IMR-90 (cell line): ENCODE measurements around the gene SLC23A2. TPM values are rescaled to one million over a fixed set of nuclear protein-coding genes. Genes with fewer than 3 reads are reported as not detected.

Experiments used
- ATAC-seq: fragments of 200-7000 bp; cut with Tn5 transposase; 2 replicates; pipeline ENCODE4 v1.9.1; 2020; ENCODE audit warnings: low read depth, mild to moderate bottlenecking, moderate library complexity
- BruUV-seq: library from RNA; stranded (reverse); fragments of 400-500 nt; replicated peaks from 2 replicates; lab custom pipeline; 2021; lab: Mats Ljungman, UMichigan
- CTCF ChIA-PET: fragments of 300-600 bp; formaldehyde crosslinking; extraction: SDS; loops from one replicate; lab custom pipeline; 2021; ENCODE audit warnings: antibody characterized with exemption; lab: Yijun Ruan, JAX
- POLR2A ChIA-PET: fragments of 300-600 bp; sonication (Branson Sonifier 250); formaldehyde crosslinking; loops from one replicate; lab custom pipeline; 2022; ENCODE audit warnings: antibody characterized with exemption; ENCODE audit not compliant: unreplicated experiment; lab: Charles Lee
- DNase-seq: peaks from one replicate; pipeline ENCODE4 v3.0.0; 2013
- H2AFZ ChIP-seq: replicated peaks from 2 replicates; pipeline ENCODE3; 2013; ENCODE audit warnings: low read length, mild to moderate bottlenecking; ENCODE audit not compliant: poor library complexity
- H2AK5ac ChIP-seq: 2 replicates; pipeline ENCODE4 v1.6.1; 2013; ENCODE audit warnings: low read depth, low read length, inconsistent platforms
- H2AK9ac ChIP-seq: replicated peaks from 2 replicates; pipeline ENCODE3; 2013; ENCODE audit warnings: mild to moderate bottlenecking, low read depth, low read length, moderate library complexity; ENCODE audit not compliant: poor library complexity
- H2BK120ac ChIP-seq: 2 replicates; pipeline ENCODE4 v1.6.1; 2013; ENCODE audit warnings: low read depth, low read length, inconsistent platforms
- H2BK15ac ChIP-seq: 3 replicates; pipeline ENCODE4 v1.6.1; 2013; ENCODE audit warnings: low read depth, low read length, inconsistent platforms
- H2BK20ac ChIP-seq: 2 replicates; pipeline ENCODE4 v1.6.1; 2013; ENCODE audit warnings: low read depth, mild to moderate bottlenecking, inconsistent platforms, low read length, moderate library complexity
- H2BK5ac ChIP-seq: 2 replicates; pipeline ENCODE4 v1.6.1; 2013; ENCODE audit warnings: mild to moderate bottlenecking, low read depth, low read length, inconsistent platforms; ENCODE audit not compliant: poor library complexity, severe bottlenecking
- H3K14ac ChIP-seq: replicated peaks from 2 replicates; pipeline ENCODE4 v1.6.1; 2013; ENCODE audit warnings: low read depth, low read length, inconsistent platforms
- H3K18ac ChIP-seq: 2 replicates; pipeline ENCODE4 v1.6.1; 2013; ENCODE audit warnings: low read depth, low read length, control low read depth
- H3K23ac ChIP-seq: 2 replicates; pipeline ENCODE4 v1.6.1; 2013; ENCODE audit warnings: low read depth, low read length, inconsistent platforms
- H3K27ac ChIP-seq: 2 replicates; pipeline ENCODE4 v1.5.1; 2013; ENCODE audit warnings: mild to moderate bottlenecking, control low read depth, low read length; ENCODE audit not compliant: insufficient read depth
- H3K27me3 ChIP-seq: 2 replicates; pipeline ENCODE4 v1.6.1; 2013; ENCODE audit warnings: low read length; ENCODE audit not compliant: control insufficient read depth, insufficient read depth
- H3K36me3 ChIP-seq: 2 replicates; pipeline ENCODE4 v1.6.1; 2013; ENCODE audit warnings: low read length, mixed read lengths; ENCODE audit not compliant: control insufficient read depth, insufficient read depth
- H3K4ac ChIP-seq: 2 replicates; pipeline ENCODE4 v1.6.1; 2013; ENCODE audit warnings: low read depth, low read length, inconsistent platforms
- H3K4me1 ChIP-seq: 2 replicates; pipeline ENCODE4 v1.6.1; 2013; ENCODE audit warnings: low read length, mixed read lengths; ENCODE audit not compliant: control insufficient read depth, insufficient read depth
- H3K4me2 ChIP-seq: 2 replicates; pipeline ENCODE4 v1.6.1; 2013; ENCODE audit warnings: low read depth, mild to moderate bottlenecking, control low read depth, low read length, moderate library complexity
- H3K4me3 ChIP-seq: 2 replicates; pipeline ENCODE4 v1.5.1; 2013; ENCODE audit warnings: low read depth, mild to moderate bottlenecking, control low read depth, low read length, moderate library complexity; ENCODE audit not compliant: insufficient read depth
- H3K56ac ChIP-seq: 2 replicates; pipeline ENCODE4 v1.6.1; 2013; ENCODE audit warnings: low read length, inconsistent platforms; ENCODE audit not compliant: insufficient read depth; ENCODE audit errors: extremely low read depth
- H3K79me1 ChIP-seq, 2 experiments: 2 replicates each; pipeline ENCODE4 v1.6.1; 2013; ENCODE audit warnings: low read length in 2 of 2, inconsistent platforms in 1 of 2, low read depth in 1 of 2
- H3K9ac ChIP-seq: 2 replicates; pipeline ENCODE4 v1.6.1; 2013; ENCODE audit warnings: low read depth, low read length, control low read depth
- H3K9me1 ChIP-seq: 2 replicates; pipeline ENCODE4 v1.6.1; 2013; ENCODE audit warnings: low read length, inconsistent platforms; ENCODE audit not compliant: insufficient read depth
- H3K9me3 ChIP-seq: 2 replicates; pipeline ENCODE4 v1.6.1; 2013; ENCODE audit warnings: low read length; ENCODE audit not compliant: control insufficient read depth, insufficient read depth
- H4K20me1 ChIP-seq: 2 replicates; pipeline ENCODE4 v1.6.1; 2013; ENCODE audit warnings: low read length, inconsistent platforms; ENCODE audit not compliant: insufficient read depth
- H4K5ac ChIP-seq: 2 replicates; pipeline ENCODE4 v1.6.1; 2013; ENCODE audit warnings: mild to moderate bottlenecking, low read depth, low read length, control low read depth
- H4K8ac ChIP-seq, 2 experiments: 2 replicates each; pipeline ENCODE4 v1.6.1; 2013; ENCODE audit warnings: low read depth in 2 of 2, low read length in 2 of 2, control low read depth in 1 of 2, inconsistent platforms in 1 of 2
- H4K91ac ChIP-seq: 2 replicates; pipeline ENCODE4 v1.6.1; 2013; ENCODE audit warnings: low read depth, low read length, inconsistent platforms; ENCODE audit not compliant: insufficient read depth
- BHLHE40 ChIP-seq: fragments of 150-350 bp; IDR thresholded peaks from 2 replicates; pipeline ENCODE4 v1.6.1; 2016; ENCODE audit warnings: mild to moderate bottlenecking, low read depth, low read length
- CEBPB ChIP-seq: IDR thresholded peaks from 2 replicates; pipeline ENCODE4 v1.6.1; 2012; ENCODE audit warnings: low read depth, low read length, improper control_type of control experiment
- CHD1 ChIP-seq: IDR thresholded peaks from 2 replicates; pipeline ENCODE4 v1.6.1; 2012; ENCODE audit warnings: low read depth, low read length, improper control_type of control experiment
- CTCF ChIP-seq: conservative IDR thresholded peaks from 2 replicates; pipeline ENCODE4 v1.5.1; 2012; ENCODE audit warnings: mild to moderate bottlenecking, low read depth, low read length, improper control_type of control experiment
- ELK1 ChIP-seq: fragments of 150-350 bp; IDR thresholded peaks from 2 replicates; pipeline ENCODE4 v1.6.1; 2016; ENCODE audit warnings: low read depth, mild to moderate bottlenecking, low read length, moderate library complexity, borderline replicate concordance
- FOS ChIP-seq: fragments of 150-350 bp; IDR thresholded peaks from 2 replicates; pipeline ENCODE4 v1.6.1; 2016; ENCODE audit warnings: low read depth, low read length
- MAFK ChIP-seq: IDR thresholded peaks from 2 replicates; pipeline ENCODE4 v1.6.1; 2012; ENCODE audit warnings: low read depth, low read length, improper control_type of control experiment
- MAZ ChIP-seq: IDR thresholded peaks from 2 replicates; pipeline ENCODE4 v1.6.1; 2012; ENCODE audit warnings: low read depth, mild to moderate bottlenecking, low read length, improper control_type of control experiment, moderate library complexity, borderline replicate concordance
- MXI1 ChIP-seq: IDR thresholded peaks from 2 replicates; pipeline ENCODE4 v1.6.1; 2012; ENCODE audit warnings: low read depth, mild to moderate bottlenecking, low read length, moderate library complexity, borderline replicate concordance
- NFE2L2 ChIP-seq: fragments of 150-350 bp; IDR thresholded peaks from 2 replicates; pipeline ENCODE4 v1.6.1; 2016; ENCODE audit warnings: low read depth, mild to moderate bottlenecking, low read length
- POLR2A ChIP-seq: IDR thresholded peaks from 2 replicates; pipeline ENCODE4 v1.6.1; 2012; ENCODE audit warnings: mild to moderate bottlenecking, low read depth, low read length
- RAD21 ChIP-seq: IDR thresholded peaks from 2 replicates; pipeline ENCODE4 v1.6.1; 2012; ENCODE audit warnings: low read length, improper control_type of control experiment
- RCOR1 ChIP-seq: IDR thresholded peaks from 2 replicates; pipeline ENCODE4 v1.6.1; 2012; ENCODE audit warnings: mild to moderate bottlenecking, low read length, improper control_type of control experiment; ENCODE audit not compliant: insufficient replicate concordance
- RFX5 ChIP-seq: IDR thresholded peaks from 2 replicates; pipeline ENCODE4 v1.8.0; 2012; ENCODE audit warnings: low read depth, mild to moderate bottlenecking, low read length, moderate library complexity
- SMC3 ChIP-seq: fragments of 150-350 bp; IDR thresholded peaks from 2 replicates; pipeline ENCODE4 v1.6.1; 2016; ENCODE audit warnings: low read depth, mild to moderate bottlenecking, antibody characterized with exemption, low read length, moderate library complexity
- USF2 ChIP-seq: fragments of 150-350 bp; IDR thresholded peaks from 2 replicates; pipeline ENCODE4 v1.6.1; 2017; ENCODE audit warnings: mild to moderate bottlenecking, antibody characterized with exemption, low read length, low read depth
- WGBS, 2 experiments: methylation state at CpG; one replicate each; pipeline versions ENCODE4 v1.1.5 to v1.1.7; 2013; ENCODE audit warnings: missing lambda C conversion rate in 2 of 2; ENCODE audit not compliant: insufficient read length in 1 of 2; ENCODE audit errors: extremely low coverage in 2 of 2; 5-methylcytosine and 5-hydroxymethylcytosine counted together
- dilution Hi-C: fragments of 300-500 bp; cut with HindIII; formaldehyde crosslinking; loops from one replicate; pipeline ENCODE4 v1.14.3; 2018; ENCODE audit warnings: low sequenced_read_pairs; ENCODE audit not compliant: unreplicated experiment
- in situ Hi-C: fragments of 300-500 bp; cut with MboI; formaldehyde crosslinking; loops from 3 replicates; pipeline ENCODE4 v1.14.3; 2019; ENCODE audit warnings: low sequenced_read_pairs, inconsistent platforms, mixed read lengths
- intact Hi-C: fragments of 100-400 bp; cut with micrococcal nuclease; formaldehyde crosslinking; loops from 2 replicates; pipeline ENCODE4 v1.10.0; 2022
- polyA plus RNA-seq, 3 experiments: library from polyadenylated mRNA; depleted of rRNA; stranded (reverse); fragments of >200 nt; gene quantifications; 2 replicates each; pipeline ENCODE4 v1.2.3, GENCODE V29; 2012; ENCODE audit warnings: low replicate concordance in 1 of 3
- total RNA-seq: library from RNA; depleted of rRNA; stranded (reverse); fragments of >200 nt; gene quantifications from 2 replicates; pipeline ENCODE4 v1.2.3, GENCODE V29; 2012

SLC23A2 gene
- total and polyA plus RNA-seq, 2 of the 4 experiments (the other 2 are of a cell fraction): 10.2 to 14.4 TPM

- intact Hi-C loops: no loop called here
- BruUV-seq: no TSS peak
- H2AFZ ChIP-seq: no peak overlapping the region
- no peak overlapping the region for H3K56ac ChIP-seq
- 79% methylated on average over 4 of the region's 11 CpGs; no CpG with 5 or more reads in 1 of the 2 experiments for WGBS, 2 experiments
- CTCF ChIA-PET: no interaction called here
- no peak overlapping the region for H2BK20ac ChIP-seq
- no peak overlapping the region for H4K8ac ChIP-seq
- no peaks in the 10 kb centered on the region for H3K27me3 ChIP-seq
- peaks cover 0 to 4% of the 10 kb centered on the region in 2 experiments; a peak in 1 of 4 replicates for H3K79me1 ChIP-seq
- H3K9ac ChIP-seq: no peak overlapping the region
- no peak overlapping the region for H3K23ac ChIP-seq
- ATAC-seq (no peak), DNase-seq (no peak)
- no peaks in the 10 kb centered on the region for H4K20me1 ChIP-seq
- POLR2A ChIA-PET: no interaction called here
- H3K9me1 ChIP-seq: peaks cover 15% of the 10 kb centered on the region; the same call in 1 of the 2 replicates
- dilution Hi-C loops: no loop called here
- no peak overlapping the region for H3K14ac ChIP-seq
- no peak overlapping the region for H2BK15ac ChIP-seq
- TF ChIP-seq RFX5 (no peak), BHLHE40 (no peak), CHD1 (no peak), MAFK (no peak), MAZ (no peak), ELK1 (no peak), CTCF (no peak), CEBPB (no peak), RCOR1 (no peak), POLR2A (no peak), USF2 (no peak), NFE2L2 (no peak), SMC3 (no peak), FOS (no peak), RAD21 (no peak), MXI1 (no peak)
- H3K4ac ChIP-seq: no peak overlapping the region
- H3K4me1 ChIP-seq: no peaks in the 10 kb centered on the region; the same call in 1 of the 2 replicates
- no peak overlapping the region for H3K18ac ChIP-seq
- no peaks in the 10 kb centered on the region for H3K9me3 ChIP-seq
- in situ Hi-C loops: no loop called here
- H3K4me2 ChIP-seq: no peak overlapping the region
- no peak overlapping the region for H2AK9ac ChIP-seq
- H4K91ac ChIP-seq: no peak overlapping the region
- H4K5ac ChIP-seq: no peak overlapping the region
- no peak overlapping the region for H2BK120ac ChIP-seq
- H3K27ac ChIP-seq: no peak overlapping the region
- no peak overlapping the region for H2AK5ac ChIP-seq
- H3K4me3 ChIP-seq: no peak overlapping the region
- H2BK5ac ChIP-seq: no peak overlapping the region
- peaks cover 19% of the 10 kb centered on the region for H3K36me3 ChIP-seq
Measured at GRCh38 chr20:4887586-4887985, 113.7 kb downstream of the SLC23A2 start.
